Small intestine (tissue), 4 donors: ENCODE measurements around the gene RNASEL. TPM values are rescaled to one million over a fixed set of nuclear protein-coding genes. Genes with fewer than 3 reads are reported as not detected.

Experiments
- polyA plus RNA-seq, 4 donors: library from polyadenylated mRNA; stranded (reverse) in 3 of 4; unstranded in 1 of 4; fragments of 200-250 nt in 3 of 4; fragments of 120-200 nt in 1 of 4; gene quantifications; one replicate each; pipeline versions ENCODE4 v1.2.1 to v1.2.3, GENCODE V29; 2013
- donor health status: healthy with polysubstance abuse.
- donor health status: Bipolar disorder and iron deficiency.
- donor health status: healthy.

RNASEL gene
- polyA plus RNA-seq, 4 donors, result 4.9 to 20.7 (median 7.2) TPM

Other genes with a start within 250 kb of the RNASEL start
- 100 to 1,000 TPM in 3 of 4 donors, 10 to 100 TPM in 1; 75.8 to 422 (median 153) TPM for gene GLUL, start 197.5 kb downstream of the RNASEL start, polyA plus RNA-seq
- under 1 TPM in 1 of 4 donors, not detected in 3; 0.16 TPM for gene TEDDM1, start 188.6 kb downstream of the RNASEL start, polyA plus RNA-seq
- not detected for gene RGSL1, start 139.1 kb downstream of the RNASEL start, polyA plus RNA-seq
- gene RGS16, start 15.1 kb upstream of the RNASEL start, polyA plus RNA-seq, result 1 to 10 TPM in 2 of 4 donors, under 1 TPM in 2; 0.27 to 2.8 (median 0.88) TPM
- under 1 TPM in 2 of 4 donors, not detected in 2; 0.01 TPM for gene RGS8, start 95.3 kb upstream of the RNASEL start, polyA plus RNA-seq
- 10 to 100 TPM in 1 of 4 donors, 1 to 10 TPM in 3; 3.8 to 45.4 (median 4.9) TPM for gene NPL, start 200.5 kb upstream of the RNASEL start, polyA plus RNA-seq